K562 (cell line): ENCODE measurements around the gene PDF. TPM values are rescaled to one million over a fixed set of nuclear protein-coding genes. Genes with fewer than 3 reads are reported as not detected.

Experiments used
- ESRRA ChIP-seq: fragments of 450-650 bp; IDR thresholded peaks from 2 replicates; pipeline ENCODE4 v1.6.1; 2014; ENCODE audit warnings: low read depth, mild to moderate bottlenecking, moderate library complexity, borderline replicate concordance
- FIP1L1 ChIP-seq: fragments of 200-400 bp; formaldehyde crosslinking; IDR thresholded peaks from 2 replicates; pipeline ENCODE4 v1.6.1; 2018; ENCODE audit warnings: mild to moderate bottlenecking, low read depth, low read length; ENCODE audit not compliant: poor library complexity, severe bottlenecking
- FOXK2 ChIP-seq, 2 experiments: fragments of 450-650 bp; IDR thresholded peaks in 1 of 2; conservative IDR thresholded peaks in 1 of 2; 2 replicates each; pipeline ENCODE4 v1.6.1; 2016; ENCODE audit warnings: low read depth in 2 of 2, mild to moderate bottlenecking in 1 of 2
- FOXO4 ChIP-seq: fragments of 450-650 bp; formaldehyde crosslinking; IDR thresholded peaks from 2 replicates; pipeline ENCODE4 v1.4.0; 2020; ENCODE audit warnings: mild to moderate bottlenecking, moderate library complexity
- HBP1 ChIP-seq: fragments of 450-650 bp; formaldehyde crosslinking; IDR thresholded peaks from 2 replicates; pipeline ENCODE4 v1.4.0; 2022; ENCODE audit warnings: missing genetic modification characterization
- HDAC1 ChIP-seq, 2 experiments: fragments of 450-650 bp; IDR thresholded peaks; 2 replicates each; pipeline ENCODE4 v1.6.1; 2016 to 2017; ENCODE audit warnings: inconsistent platforms in 1 of 2, mild to moderate bottlenecking in 1 of 2, moderate library complexity in 1 of 2
- HDAC2 ChIP-seq: fragments of 450-650 bp; IDR thresholded peaks from 2 replicates; pipeline ENCODE4 v1.6.1; 2016; ENCODE audit warnings: mild to moderate bottlenecking
- LCOR ChIP-seq: sonication (generic); formaldehyde crosslinking; IDR thresholded peaks from 2 replicates; pipeline ENCODE4 v1.8.0; 2022; ENCODE audit warnings: mild to moderate bottlenecking, missing genetic modification reagents
- RCOR1 ChIP-seq, 2 experiments: IDR thresholded peaks; 2 replicates each; pipeline ENCODE4 v1.6.1; 2012; ENCODE audit warnings: low read depth in 2 of 2, low read length in 2 of 2, borderline replicate concordance in 1 of 2, improper control_type of control experiment in 1 of 2
- ZKSCAN3 ChIP-seq: fragments of 250-450 bp; sonication (Bioruptor Pico); IDR thresholded peaks from 2 replicates; pipeline ENCODE4 v1.4.0; 2020
- ZNF449 ChIP-seq: fragments of 250-450 bp; sonication (Bioruptor Pico); IDR thresholded peaks from 2 replicates; pipeline ENCODE4 v1.8.0; 2022; ENCODE audit warnings: moderate library complexity, mild to moderate bottlenecking, inconsistent platforms
- polyA plus RNA-seq, 8 experiments: library from polyadenylated mRNA; depleted of rRNA in 4 of 8; stranded (reverse) in 5 of 8; unstranded in 3 of 8; fragments of >200 nt; fragmentation: Nextera tagmentation in 2 of 8; fragmentation: Illumina TruSeq in 1 of 8; extraction: Ambion mirVana in 2 of 8; extraction: Trizol in 1 of 8; gene quantifications; 2 replicates each; pipeline versions ENCODE4 v1.2.1 to v1.2.3, GENCODE V29; 2011 to 2014; ENCODE audit warnings: inconsistent platforms in 1 of 8, missing spikeins in 1 of 8
- total RNA-seq, 7 experiments: library from RNA; depleted of rRNA in 6 of 7; stranded (reverse); fragments of >200 nt in 6 of 7; fragmentation: Illumina TruSeq in 2 of 7; extraction: Trizol in 2 of 7; gene quantifications; 2 replicates each; pipeline versions ENCODE4 v1.2.1 to v1.2.3, GENCODE V29; 2011 to 2021; ENCODE audit warnings: low replicate concordance in 1 of 7
- TF ChIP-seq, protein P1 (sequence below): sonication (generic); formaldehyde crosslinking; IDR thresholded peaks from 2 replicates; pipeline ENCODE4 v1.9.0; 2022; ENCODE audit warnings: mild to moderate bottlenecking, missing genetic modification reagents
- TF ChIP-seq, protein P2 (sequence below): fragments of 250-450 bp; sonication (Bioruptor Pico); IDR thresholded peaks from 2 replicates; pipeline ENCODE4 v1.4.0; 2020

Gene PDF
- total and polyA plus RNA-seq, 9 of the 15 experiments (the other 6 are each of a cell fraction or from before 2014, with no cell fraction given), result 0.15 to 72.4 (median 5.6) TPM

DNA sequence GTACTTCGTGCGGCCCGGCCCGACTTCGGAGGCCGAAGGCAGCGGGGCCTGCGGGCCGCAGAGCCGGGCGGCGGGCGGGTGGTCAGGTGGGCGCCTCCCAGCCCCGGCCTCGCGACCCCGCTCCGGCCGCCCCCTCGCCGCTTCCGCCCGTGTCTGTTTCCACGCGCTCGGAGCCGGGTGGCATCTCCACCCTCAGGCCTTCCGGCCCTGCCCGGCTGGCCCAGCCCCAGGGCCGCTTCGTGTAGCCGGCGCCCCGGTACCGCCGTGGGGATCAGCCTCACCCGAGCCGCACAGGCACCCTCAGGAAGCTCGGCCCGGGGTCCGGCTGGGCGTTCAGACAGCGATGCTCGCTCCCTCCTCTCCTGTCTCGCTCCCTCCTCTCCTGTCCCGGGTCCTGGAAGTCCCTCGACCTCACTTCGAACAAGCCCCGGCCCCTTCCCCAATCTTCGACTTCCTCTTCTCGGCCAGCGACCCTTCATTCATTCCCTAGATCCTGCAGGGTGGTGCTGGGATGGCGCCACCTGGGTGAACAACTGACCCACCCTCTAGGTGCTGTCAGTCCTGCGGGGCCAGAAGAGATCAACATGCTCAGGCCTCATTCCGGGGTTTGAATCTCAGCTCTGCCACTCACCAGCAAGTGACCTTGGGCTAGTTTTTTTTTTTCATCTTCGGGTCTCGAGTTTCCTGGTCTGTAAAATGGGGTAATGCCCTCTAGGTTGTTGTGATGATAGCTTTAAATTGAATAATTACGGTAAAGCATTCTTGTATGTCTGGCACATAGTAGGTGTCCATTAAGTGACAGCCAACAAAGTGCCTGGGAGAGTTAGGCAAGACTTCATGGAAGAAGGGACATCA lies 18.6 kb downstream of the PDF start (continued):
- TF ChIP-seq, protein P1, sequence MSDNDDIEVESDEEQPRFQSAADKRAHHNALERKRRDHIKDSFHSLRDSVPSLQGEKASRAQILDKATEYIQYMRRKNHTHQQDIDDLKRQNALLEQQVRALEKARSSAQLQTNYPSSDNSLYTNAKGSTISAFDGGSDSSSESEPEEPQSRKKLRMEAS (CRISPR knock-in tag), result 0 out of 2 replicates have a peak, but pooled peaks have one; percentile 30
- TF ChIP-seq RCOR1 (IDR thresholded peaks at IDR 0.05; ENCODE audit: borderline replicate concordance in 1 of 2, low read depth in 2 of 2, low read length in 2 of 2) (0 out of 4 replicates have a peak, but pooled peaks of 1 of the 2 experiments have one; percentile 5), FOXK2 (conservative IDR thresholded peaks at IDR 0.05 in 1 of 2, IDR thresholded peaks at IDR 0.05 in 1 of 2; ENCODE audit: low read depth in 2 of 2) (peak; percentile 35 to 53; a peak in 1 of 4 replicates), LCOR (CRISPR knock-in tag) (0 out of 2 replicates have a peak, but pooled peaks have one; percentile 33), HDAC1 (IDR thresholded peaks at IDR 0.05) (peak in 1 of 2 experiments; percentile 75; a peak in 2 of 4 replicates), FIP1L1 (peak; percentile 59), ZNF449 (CRISPR knock-in tag) (no peak), FOXO4 (CRISPR knock-in tag) (no peak), HDAC2 (peak; percentile 48; the same call in 1 of the 2 replicates), ZKSCAN3 (no peak), HBP1 (CRISPR knock-in tag) (0 out of 2 replicates have a peak, but pooled peaks have one; percentile 41), ESRRA (peak; percentile 84)
- TF ChIP-seq, protein P2, sequence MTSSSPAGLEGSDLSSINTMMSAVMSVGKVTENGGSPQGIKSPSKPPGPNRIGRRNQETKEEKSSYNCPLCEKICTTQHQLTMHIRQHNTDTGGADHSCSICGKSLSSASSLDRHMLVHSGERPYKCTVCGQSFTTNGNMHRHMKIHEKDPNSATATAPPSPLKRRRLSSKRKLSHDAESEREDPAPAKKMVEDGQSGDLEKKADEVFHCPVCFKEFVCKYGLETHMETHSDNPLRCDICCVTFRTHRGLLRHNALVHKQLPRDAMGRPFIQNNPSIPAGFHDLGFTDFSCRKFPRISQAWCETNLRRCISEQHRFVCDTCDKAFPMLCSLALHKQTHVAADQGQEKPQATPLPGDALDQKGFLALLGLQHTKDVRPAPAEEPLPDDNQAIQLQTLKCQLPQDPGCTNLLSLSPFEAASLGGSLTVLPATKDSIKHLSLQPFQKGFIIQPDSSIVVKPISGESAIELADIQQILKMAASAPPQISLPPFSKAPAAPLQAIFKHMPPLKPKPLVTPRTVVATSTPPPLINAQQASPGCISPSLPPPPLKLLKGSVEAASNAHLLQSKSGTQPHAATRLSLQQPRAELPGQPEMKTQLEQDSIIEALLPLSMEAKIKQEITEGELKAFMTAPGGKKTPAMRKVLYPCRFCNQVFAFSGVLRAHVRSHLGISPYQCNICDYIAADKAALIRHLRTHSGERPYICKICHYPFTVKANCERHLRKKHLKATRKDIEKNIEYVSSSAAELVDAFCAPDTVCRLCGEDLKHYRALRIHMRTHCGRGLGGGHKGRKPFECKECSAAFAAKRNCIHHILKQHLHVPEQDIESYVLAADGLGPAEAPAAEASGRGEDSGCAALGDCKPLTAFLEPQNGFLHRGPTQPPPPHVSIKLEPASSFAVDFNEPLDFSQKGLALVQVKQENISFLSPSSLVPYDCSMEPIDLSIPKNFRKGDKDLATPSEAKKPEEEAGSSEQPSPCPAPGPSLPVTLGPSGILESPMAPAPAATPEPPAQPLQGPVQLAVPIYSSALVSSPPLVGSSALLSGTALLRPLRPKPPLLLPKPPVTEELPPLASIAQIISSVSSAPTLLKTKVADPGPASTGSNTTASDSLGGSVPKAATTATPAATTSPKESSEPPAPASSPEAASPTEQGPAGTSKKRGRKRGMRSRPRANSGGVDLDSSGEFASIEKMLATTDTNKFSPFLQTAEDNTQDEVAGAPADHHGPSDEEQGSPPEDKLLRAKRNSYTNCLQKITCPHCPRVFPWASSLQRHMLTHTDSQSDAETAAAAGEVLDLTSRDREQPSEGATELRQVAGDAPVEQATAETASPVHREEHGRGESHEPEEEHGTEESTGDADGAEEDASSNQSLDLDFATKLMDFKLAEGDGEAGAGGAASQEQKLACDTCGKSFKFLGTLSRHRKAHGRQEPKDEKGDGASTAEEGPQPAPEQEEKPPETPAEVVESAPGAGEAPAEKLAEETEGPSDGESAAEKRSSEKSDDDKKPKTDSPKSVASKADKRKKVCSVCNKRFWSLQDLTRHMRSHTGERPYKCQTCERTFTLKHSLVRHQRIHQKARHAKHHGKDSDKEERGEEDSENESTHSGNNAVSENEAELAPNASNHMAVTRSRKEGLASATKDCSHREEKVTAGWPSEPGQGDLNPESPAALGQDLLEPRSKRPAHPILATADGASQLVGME (CRISPR knock-in tag), result 0 out of 2 replicates have a peak, but pooled peaks have one; percentile 35
